ENCODE results near the gene GCKR. TPM values are rescaled to one million over a fixed set of nuclear protein-coding genes. Genes with fewer than 3 reads are reported as not detected.

The GCKR gene
- total and polyA plus RNA-seq, 2 of the 13 experiments (the other 11 are each of a cell fraction or from before 2014, with no cell fraction given): 15.2 to 48.3 TPM

DNA sequence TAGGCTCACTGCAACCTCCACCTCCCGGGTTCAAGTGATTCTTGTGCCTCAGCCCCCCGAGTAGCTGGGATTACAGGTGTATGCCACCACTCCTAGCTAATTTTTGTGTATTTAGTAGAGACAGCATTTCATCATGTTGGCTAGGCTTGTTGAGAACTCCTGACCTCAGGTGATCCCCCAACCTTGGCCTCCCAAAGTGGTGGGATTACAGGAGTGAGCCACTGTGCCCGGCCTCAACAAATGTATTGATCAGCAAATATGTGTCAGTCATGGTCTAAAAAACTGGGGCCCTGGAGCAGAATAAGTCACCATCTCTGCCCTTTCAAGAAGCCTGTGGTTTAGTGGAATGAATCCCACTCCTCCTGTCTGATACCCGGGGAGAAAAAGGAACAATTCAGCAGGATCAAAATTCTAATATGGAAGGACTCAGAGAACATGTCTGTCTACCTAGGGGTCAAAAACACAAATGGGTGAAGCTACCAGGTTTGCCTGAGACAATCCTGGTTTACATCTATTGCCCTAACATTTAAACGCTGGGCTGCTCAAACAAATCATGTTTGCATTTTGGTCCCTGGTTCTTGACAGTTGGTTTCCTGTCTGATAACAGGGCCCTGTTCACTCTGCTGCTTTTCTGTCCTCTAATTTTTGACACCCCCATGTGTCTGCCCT, 21.6 kb downstream of the GCKR start (continued):
- TF ChIP-seq HNF4G (IDR thresholded peaks at IDR 0.05; ENCODE audit: borderline replicate concordance, low read depth, low read length) (no peak), HNF4G (CRISPR knock-in tag; IDR thresholded peaks at IDR 0.05; ENCODE audit: borderline replicate concordance, low read depth) (no peak), ZXDC (CRISPR knock-in tag; IDR thresholded peaks at IDR 0.05) (no peak), KLF6 (CRISPR knock-in tag; IDR thresholded peaks at IDR 0.05) (no peak), ZNF891 (CRISPR knock-in tag; IDR thresholded peaks at IDR 0.05) (no peak), NR2F6 (IDR thresholded peaks at IDR 0.05) (peak; percentile 55; the same call in 1 of the 2 replicates), NR2F6 (CRISPR knock-in tag; IDR thresholded peaks at IDR 0.05) (0 out of 2 replicates have a peak, but pooled peaks have one; percentile 5), TP53 (CRISPR knock-in tag; conservative IDR thresholded peaks at IDR 0.05) (no peak), CHD4 (IDR thresholded peaks at IDR 0.05; ENCODE audit: borderline replicate concordance, low read length) (no peak), ZNF780A (CRISPR knock-in tag; IDR thresholded peaks at IDR 0.05) (no peak), ZSCAN30 (CRISPR knock-in tag; IDR thresholded peaks at IDR 0.05) (no peak), MED1 (CRISPR knock-in tag; IDR thresholded peaks at IDR 0.05) (peak; percentile 49; the same call in 1 of the 2 replicates), ZNF10 (CRISPR knock-in tag; IDR thresholded peaks at IDR 0.05; ENCODE audit: borderline replicate concordance, low read depth) (no peak), ZMYM3 (CRISPR knock-in tag; IDR thresholded peaks at IDR 0.05) (0 out of 2 replicates have a peak, but pooled peaks have one; percentile 23), KDM2A (CRISPR knock-in tag; IDR thresholded peaks at IDR 0.05; ENCODE audit: borderline replicate concordance, low read depth) (no peak), ZNF615 (CRISPR knock-in tag; IDR thresholded peaks at IDR 0.05; ENCODE audit: borderline replicate concordance) (no peak), ZNF263 (CRISPR knock-in tag; IDR thresholded peaks at IDR 0.05) (no peak), FOXA1 (IDR thresholded peaks at IDR 0.05) (no peak), FOXA1 (CRISPR knock-in tag; IDR thresholded peaks at IDR 0.05) (peak; percentile 65), NCOA2 (CRISPR knock-in tag; IDR thresholded peaks at IDR 0.05) (peak; percentile 47)
- TF ChIP-seq, protein P1, sequence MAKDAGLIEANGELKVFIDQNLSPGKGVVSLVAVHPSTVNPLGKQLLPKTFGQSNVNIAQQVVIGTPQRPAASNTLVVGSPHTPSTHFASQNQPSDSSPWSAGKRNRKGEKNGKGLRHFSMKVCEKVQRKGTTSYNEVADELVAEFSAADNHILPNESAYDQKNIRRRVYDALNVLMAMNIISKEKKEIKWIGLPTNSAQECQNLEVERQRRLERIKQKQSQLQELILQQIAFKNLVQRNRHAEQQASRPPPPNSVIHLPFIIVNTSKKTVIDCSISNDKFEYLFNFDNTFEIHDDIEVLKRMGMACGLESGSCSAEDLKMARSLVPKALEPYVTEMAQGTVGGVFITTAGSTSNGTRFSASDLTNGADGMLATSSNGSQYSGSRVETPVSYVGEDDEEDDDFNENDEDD (CRISPR knock-in tag; IDR thresholded peaks at IDR 0.05; ENCODE audit: borderline replicate concordance): no peak
- TF ChIP-seq, protein P2, sequence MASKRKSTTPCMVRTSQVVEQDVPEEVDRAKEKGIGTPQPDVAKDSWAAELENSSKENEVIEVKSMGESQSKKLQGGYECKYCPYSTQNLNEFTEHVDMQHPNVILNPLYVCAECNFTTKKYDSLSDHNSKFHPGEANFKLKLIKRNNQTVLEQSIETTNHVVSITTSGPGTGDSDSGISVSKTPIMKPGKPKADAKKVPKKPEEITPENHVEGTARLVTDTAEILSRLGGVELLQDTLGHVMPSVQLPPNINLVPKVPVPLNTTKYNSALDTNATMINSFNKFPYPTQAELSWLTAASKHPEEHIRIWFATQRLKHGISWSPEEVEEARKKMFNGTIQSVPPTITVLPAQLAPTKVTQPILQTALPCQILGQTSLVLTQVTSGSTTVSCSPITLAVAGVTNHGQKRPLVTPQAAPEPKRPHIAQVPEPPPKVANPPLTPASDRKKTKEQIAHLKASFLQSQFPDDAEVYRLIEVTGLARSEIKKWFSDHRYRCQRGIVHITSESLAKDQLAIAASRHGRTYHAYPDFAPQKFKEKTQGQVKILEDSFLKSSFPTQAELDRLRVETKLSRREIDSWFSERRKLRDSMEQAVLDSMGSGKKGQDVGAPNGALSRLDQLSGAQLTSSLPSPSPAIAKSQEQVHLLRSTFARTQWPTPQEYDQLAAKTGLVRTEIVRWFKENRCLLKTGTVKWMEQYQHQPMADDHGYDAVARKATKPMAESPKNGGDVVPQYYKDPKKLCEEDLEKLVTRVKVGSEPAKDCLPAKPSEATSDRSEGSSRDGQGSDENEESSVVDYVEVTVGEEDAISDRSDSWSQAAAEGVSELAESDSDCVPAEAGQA (IDR thresholded peaks at IDR 0.05; ENCODE audit: low read depth): no peak
- TF ChIP-seq, protein P2 (CRISPR knock-in tag; IDR thresholded peaks at IDR 0.05; ENCODE audit: borderline replicate concordance): no peak

Measured in HepG2 (cell line).